OCI-LY1 (cell line): ENCODE data around the gene EML6.

Source experiments
- H2AFZ ChIP-seq: fragments of 200-600 bp; sonication (generic), shearing (Covaris generic); 2 replicates; pipeline ENCODE4 v1.6.0; 2014; ENCODE audit warnings: antibody characterized with exemption, mild to moderate bottlenecking, low read length
- H3F3A ChIP-seq: fragments of 200-600 bp; sonication (generic), shearing (Covaris generic); 2 replicates; pipeline ENCODE4 v1.6.0; 2014; ENCODE audit warnings: mild to moderate bottlenecking, antibody characterized with exemption, low read length, moderate library complexity; ENCODE audit not compliant: insufficient read depth
- H3K27ac ChIP-seq: fragments of 200-600 bp; sonication (generic); 2 replicates; pipeline ENCODE4 v1.5.1; 2014; ENCODE audit warnings: low read length, mixed run types, mild to moderate bottlenecking, low read depth; ENCODE audit not compliant: poor library complexity, severe bottlenecking
- H3K27me3 ChIP-seq: fragments of 200-600 bp; sonication (generic); 2 replicates; pipeline ENCODE4 v1.6.0; 2014; ENCODE audit warnings: antibody characterized with exemption, mild to moderate bottlenecking, low read length, moderate library complexity; ENCODE audit not compliant: insufficient read depth
- H3K36me3 ChIP-seq: fragments of 200-600 bp; sonication (generic); 2 replicates; pipeline ENCODE4 v1.6.1; 2014; ENCODE audit warnings: mild to moderate bottlenecking, antibody characterized with exemption, low read length, moderate library complexity, mixed read lengths; ENCODE audit not compliant: insufficient read depth
- H3K4me1 ChIP-seq: fragments of 200-600 bp; sonication (generic); 2 replicates; pipeline ENCODE4 v1.5.1; 2014; ENCODE audit warnings: mild to moderate bottlenecking, low read length, moderate library complexity; ENCODE audit not compliant: insufficient read depth, severe bottlenecking
- H3K4me2 ChIP-seq: fragments of 200-600 bp; sonication (generic), shearing (Covaris generic); 2 replicates; pipeline ENCODE4 v1.6.1; 2014; ENCODE audit warnings: low read length
- H3K4me3 ChIP-seq: fragments of 200-600 bp; sonication (generic); 2 replicates; pipeline ENCODE4 v1.5.1; 2014; ENCODE audit warnings: low read length, low read depth, mild to moderate bottlenecking, mixed read lengths; ENCODE audit not compliant: poor library complexity, severe bottlenecking
- H3K79me2 ChIP-seq: fragments of 200-600 bp; shearing (Covaris generic); 2 replicates; pipeline ENCODE4 v1.6.1; 2016; ENCODE audit warnings: mixed run types, low read length, mixed read lengths; ENCODE audit not compliant: insufficient read depth
- H3K9ac ChIP-seq: fragments of 200-600 bp; sonication (generic), shearing (Covaris generic); 2 replicates; pipeline ENCODE4 v1.6.1; 2014; ENCODE audit warnings: mild to moderate bottlenecking, low read length, mixed read lengths
- H3K9me2 ChIP-seq: fragments of 200-600 bp; sonication (generic), shearing (Covaris generic); 2 replicates; pipeline ENCODE4 v1.6.1; 2014; ENCODE audit warnings: low read depth, mild to moderate bottlenecking, low read length, mixed read lengths
- H3K9me3 ChIP-seq: fragments of 200-600 bp; shearing (Covaris generic); 2 replicates; pipeline ENCODE4 v1.6.1; 2014; ENCODE audit warnings: low read length, mixed read lengths
- H4K20me1 ChIP-seq: fragments of 200-600 bp; sonication (generic), shearing (Covaris generic); 2 replicates; pipeline ENCODE4 v1.6.0; 2016; ENCODE audit warnings: mild to moderate bottlenecking, low read length; ENCODE audit not compliant: insufficient read depth
- CTCF ChIP-seq: fragments of 200-600 bp; sonication (generic), shearing (Covaris generic); IDR thresholded peaks from 2 replicates; pipeline ENCODE4 v1.5.1; 2017; ENCODE audit warnings: mild to moderate bottlenecking, antibody characterized with exemption, low read length, moderate library complexity, mixed read lengths
- EZH2 ChIP-seq: fragments of 200-600 bp; sonication (generic), shearing (Covaris generic); IDR thresholded peaks from 2 replicates; pipeline ENCODE4 v1.8.0; 2017; ENCODE audit warnings: borderline replicate concordance, mixed run types, mild to moderate bottlenecking, antibody characterized with exemption, low read length, moderate library complexity, mixed read lengths

EML6 gene

GRCh38 chr2:54897420-54898310 is 174.2 kb downstream of the EML6 start:
- Histone ChIP-seq H2AFZ (no peak overlapping the region), H3K4me2 (peak overlapping the region; percentile 6; the same call in 1 of the 2 replicates), H3K9me2 (no peaks in the 10 kb centered on the region), H3K27me3 (no peaks in the 10 kb centered on the region), H3K79me2 (no peaks in the 10 kb centered on the region), H3K27ac (peak overlapping the region; percentile 64), H4K20me1 (no peaks in the 10 kb centered on the region), H3F3A (no peaks in the 10 kb centered on the region), H3K36me3 (peaks cover 100% of the 10 kb centered on the region), H3K9me3 (no peaks in the 10 kb centered on the region), H3K9ac (no peak overlapping the region), H3K4me1 (peaks cover 22% of the 10 kb centered on the region), H3K4me3 (no peak overlapping the region)
- TF ChIP-seq EZH2 (no peak), CTCF (no peak)

- Histone ChIP-seq H2AFZ (no peak overlapping the region), H4K20me1 (no peaks in the 10 kb centered on the region), H3K27me3 (no peaks in the 10 kb centered on the region), H3K9ac (no peak overlapping the region), H3K9me2 (no peaks in the 10 kb centered on the region), H3K4me3 (no peak overlapping the region), H3K36me3 (peaks cover 100% of the 10 kb centered on the region), H3F3A (no peaks in the 10 kb centered on the region), H3K27ac (peak overlapping the region; percentile 64), H3K9me3 (no peaks in the 10 kb centered on the region), H3K79me2 (no peaks in the 10 kb centered on the region), H3K4me1 (peaks cover 22% of the 10 kb centered on the region), H3K4me2 (no peak overlapping the region)
- TF ChIP-seq EZH2 (no peak), CTCF (no peak)
Observed at GRCh38 chr2:54898456-54899226, 175.2 kb downstream of the EML6 start.

DNA sequence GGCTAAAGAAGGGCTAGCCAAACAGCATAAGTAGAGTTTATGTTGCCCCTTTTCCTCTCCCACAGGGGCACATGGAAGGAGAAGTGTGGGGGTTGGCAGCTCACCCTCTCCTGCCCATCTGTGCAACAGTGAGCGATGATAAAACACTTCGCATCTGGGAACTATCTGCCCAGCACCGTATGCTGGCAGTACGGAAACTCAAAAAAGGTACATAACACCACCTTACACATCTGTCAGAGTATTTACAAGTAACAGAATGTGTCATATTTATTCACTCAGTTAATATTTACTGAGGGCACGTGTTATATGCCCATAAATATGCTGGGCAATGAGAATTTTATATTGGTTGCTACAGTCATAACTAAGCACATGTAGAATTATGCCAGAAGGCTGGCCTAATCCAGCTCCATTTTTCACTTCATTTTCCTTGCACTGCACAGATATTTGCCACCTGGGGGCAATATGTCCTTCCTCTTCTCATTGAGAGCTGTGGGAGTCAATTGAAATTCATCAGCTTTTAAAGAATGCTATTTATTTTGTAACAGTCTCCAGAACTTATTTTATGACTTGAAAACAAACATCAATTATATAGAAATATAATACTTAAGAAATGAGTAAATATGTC is 176.2 kb downstream of the EML6 start:
- H3K4me3 ChIP-seq, result no peak overlapping the region
- no peak overlapping the region for H2AFZ ChIP-seq
- H3K4me2 ChIP-seq, result no peak overlapping the region
- H3K27ac ChIP-seq, result no peak overlapping the region
- H3K79me2 ChIP-seq, result no peaks in the 10 kb centered on the region
- peaks cover 100% of the 10 kb centered on the region for H3K36me3 ChIP-seq
- no peaks in the 10 kb centered on the region for H4K20me1 ChIP-seq
- peaks cover 22% of the 10 kb centered on the region for H3K4me1 ChIP-seq
- no peaks in the 10 kb centered on the region for H3K9me3 ChIP-seq
- no peak overlapping the region for H3K9ac ChIP-seq
- no peaks in the 10 kb centered on the region for H3K9me2 ChIP-seq
- no peaks in the 10 kb centered on the region for H3K27me3 ChIP-seq
- TF ChIP-seq CTCF (peak; percentile 31; the same call in 1 of the 2 replicates), EZH2 (no peak)
- H3F3A ChIP-seq, result no peaks in the 10 kb centered on the region
